A204.1 (cell line): ENCODE data around the gene EPHA1.
"Not testable (repeated sequence)": the region's sequence is repeated elsewhere in the genome, so short reads cannot be mapped to it uniquely, and the experiment has no call there.

ENCODE experiments used
- FAIRE-seq: peaks from 2 replicates; lab custom pipeline; 2012; peaks lifted over from hg19 to GRCh38; lab: Jason Lieb, UNC

Gene EPHA1

DNA sequence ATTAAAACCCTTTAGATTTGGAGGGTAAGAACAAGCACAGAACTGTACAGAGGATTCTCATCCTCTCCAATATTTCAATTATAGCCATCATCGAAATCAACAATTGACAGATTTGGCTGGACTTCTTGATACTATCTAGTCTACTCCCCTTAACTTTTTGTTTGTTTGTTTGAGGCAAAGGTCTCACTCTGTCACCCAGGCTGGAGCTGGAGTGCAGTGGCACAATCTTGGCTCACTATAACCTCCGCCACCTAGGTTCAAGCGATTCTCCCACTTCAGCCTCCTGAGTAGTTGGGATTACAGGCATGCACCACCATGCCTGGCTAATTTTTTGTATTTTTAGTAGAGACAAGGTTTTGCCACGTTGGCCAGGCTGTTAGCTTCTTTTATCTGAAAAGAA lies 6.4 kb downstream of the EPHA1 start:
- FAIRE-seq, result not testable (repeated sequence)

GRCh38 chr7:143401265-143401664 lies 7.4 kb downstream of the EPHA1 start:
- no peak for FAIRE-seq

GRCh38 chr7:143399642-143400041 lies 9.0 kb downstream of the EPHA1 start:
- no peak for FAIRE-seq

DNA sequence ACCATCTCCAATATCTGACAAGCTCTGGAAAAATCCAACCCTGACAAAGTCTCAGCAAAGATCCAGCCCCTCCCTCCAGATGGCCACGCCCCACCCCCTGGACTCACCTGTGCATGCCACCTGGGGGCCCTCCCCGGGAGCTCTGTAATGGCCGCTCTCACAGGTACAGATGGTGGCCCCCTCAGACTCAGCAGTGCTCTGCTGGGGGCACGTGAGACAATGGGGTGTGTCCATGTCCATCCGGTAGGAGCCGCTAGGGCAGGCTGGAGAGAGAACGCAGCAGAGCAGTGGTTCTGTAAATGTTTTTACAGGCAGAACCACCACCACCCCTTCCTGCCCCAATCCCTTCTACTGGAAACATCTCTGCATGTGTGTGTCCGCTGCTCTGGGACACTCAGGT lies 9.5 kb downstream of the EPHA1 start:
- no peak for FAIRE-seq

GRCh38 chr7:143398616-143399015 lies 10.0 kb downstream of the EPHA1 start:
- FAIRE-seq, result no peak

- no peak for FAIRE-seq
Measured at GRCh38 chr7:143397710-143398530, 10.7 kb downstream of the EPHA1 start.

DNA sequence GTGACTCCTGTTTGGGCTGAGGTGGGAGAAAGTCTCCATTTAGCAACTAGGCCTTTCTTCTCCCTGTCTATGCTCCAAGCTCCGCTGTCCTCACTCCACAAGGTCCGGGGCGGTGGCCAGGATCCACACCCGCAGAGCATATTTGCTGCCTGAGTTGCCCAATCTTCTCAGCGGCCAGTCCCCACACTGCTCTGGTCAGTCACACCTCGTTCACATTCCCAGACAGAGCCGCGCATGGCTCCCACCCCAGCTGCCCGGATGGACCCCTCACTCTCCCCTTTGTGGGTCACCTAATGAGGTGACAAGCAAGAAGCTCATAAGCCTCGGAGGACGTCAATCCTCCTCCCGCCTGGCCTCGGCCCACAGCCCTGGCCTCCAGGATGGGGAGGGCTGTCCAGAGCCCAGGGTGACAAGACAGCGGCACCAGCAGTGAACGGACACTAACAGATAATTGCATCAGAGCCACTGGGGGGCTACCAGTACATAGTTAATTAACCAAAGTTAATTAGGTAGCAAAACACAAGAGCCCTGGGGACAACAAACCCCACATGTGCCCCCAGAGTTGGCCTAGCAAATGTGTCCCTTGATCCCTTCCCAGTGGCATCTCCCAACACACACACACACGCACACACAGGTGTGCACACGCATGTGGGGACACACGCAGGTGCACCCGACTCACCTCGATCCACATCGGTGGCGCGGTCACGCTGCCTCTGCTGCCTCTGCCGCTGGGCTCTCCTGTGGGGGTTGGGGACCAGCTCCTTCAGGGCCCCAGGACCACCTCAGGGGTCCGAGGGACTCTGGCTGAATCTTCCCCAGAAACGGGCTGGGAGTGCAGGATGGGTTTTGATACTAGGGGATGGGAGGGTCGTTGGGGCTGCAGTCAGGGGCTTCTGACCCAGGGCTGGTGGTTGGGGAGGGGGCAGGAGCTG lies 11.8 kb downstream of the EPHA1 start:
- FAIRE-seq, result no peak

- FAIRE-seq, result no peak
Measured at GRCh38 chr7:143396182-143396581, 12.5 kb downstream of the EPHA1 start.

GRCh38 chr7:143395187-143396149 lies 13.2 kb downstream of the EPHA1 start:
- no peak for FAIRE-seq

DNA sequence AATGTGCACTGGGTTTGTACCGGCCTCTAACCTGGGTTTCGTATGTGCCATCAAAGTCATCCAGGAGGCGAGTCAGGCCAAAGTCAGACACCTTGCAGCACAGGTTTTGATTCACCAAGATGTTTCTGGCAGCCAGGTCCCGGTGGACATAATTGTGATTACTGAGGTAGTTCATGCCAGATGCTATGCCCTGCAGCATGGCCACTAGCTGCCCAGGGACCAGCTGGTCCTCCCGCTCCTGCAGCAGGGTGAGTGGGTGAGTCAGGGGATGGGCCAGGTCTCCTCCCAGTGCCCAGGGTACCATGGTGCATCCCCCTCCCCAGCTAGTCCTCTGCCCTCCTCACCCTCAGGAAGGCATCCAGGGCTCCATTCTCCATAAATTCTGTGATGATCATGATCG lies 13.9 kb downstream of the EPHA1 start:
- FAIRE-seq, result no peak

DNA sequence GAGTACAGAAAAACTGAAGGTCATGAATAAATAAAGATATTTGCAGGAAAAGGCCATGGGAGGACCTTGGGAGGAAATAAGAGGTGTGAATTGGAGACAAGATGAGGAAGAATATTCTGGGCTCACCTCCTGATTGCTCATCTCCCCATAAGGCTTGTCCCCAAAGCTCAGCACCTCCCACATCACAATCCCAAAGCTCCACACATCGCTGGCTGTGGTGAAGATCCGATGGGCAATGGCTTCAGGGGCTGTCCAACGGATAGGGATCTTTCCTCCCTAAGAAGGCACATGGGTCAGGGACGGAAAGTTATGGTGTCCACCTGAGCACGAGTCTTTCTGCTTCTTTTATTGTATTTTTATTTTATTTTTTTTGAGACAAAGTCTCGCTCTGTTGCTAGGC lies 14.6 kb downstream of the EPHA1 start:
- no peak for FAIRE-seq

DNA sequence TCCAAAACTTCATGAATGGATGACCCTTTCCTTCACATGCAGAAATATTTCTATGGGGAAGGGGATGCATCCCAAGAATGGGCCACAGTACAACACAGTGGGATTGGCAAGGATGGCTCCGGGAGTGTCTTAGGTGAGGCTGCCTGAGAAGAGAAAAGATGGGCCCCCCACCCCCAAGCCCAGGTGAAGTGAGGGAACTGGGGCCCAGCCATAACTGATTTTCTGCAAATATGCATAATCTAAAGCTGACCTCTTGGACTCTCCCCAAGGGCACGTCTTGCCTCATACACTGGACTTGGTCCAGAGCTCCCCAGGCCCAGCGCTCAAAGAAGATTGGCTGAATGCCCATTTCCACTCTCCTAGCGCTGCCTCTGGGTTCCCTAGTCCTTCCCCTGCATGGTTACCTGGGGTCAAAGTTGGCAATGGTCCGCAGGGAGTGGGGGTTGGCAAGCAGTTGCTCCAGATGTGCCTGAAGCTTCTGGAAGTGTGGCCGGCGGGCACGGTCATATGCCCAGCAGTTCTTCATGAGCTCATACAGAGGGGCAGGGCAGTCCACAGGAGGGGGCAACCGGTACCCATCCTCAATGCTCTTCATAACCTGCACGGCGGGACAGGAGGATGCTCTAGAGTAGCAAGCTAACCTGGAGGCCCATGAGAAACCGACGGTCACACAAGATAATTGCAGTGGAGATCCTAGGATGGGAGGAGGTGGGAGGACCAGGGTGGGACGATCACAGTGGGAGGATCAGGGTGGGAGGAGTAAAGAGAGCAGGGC lies 15.2 kb downstream of the EPHA1 start:
- no peak for FAIRE-seq

DNA sequence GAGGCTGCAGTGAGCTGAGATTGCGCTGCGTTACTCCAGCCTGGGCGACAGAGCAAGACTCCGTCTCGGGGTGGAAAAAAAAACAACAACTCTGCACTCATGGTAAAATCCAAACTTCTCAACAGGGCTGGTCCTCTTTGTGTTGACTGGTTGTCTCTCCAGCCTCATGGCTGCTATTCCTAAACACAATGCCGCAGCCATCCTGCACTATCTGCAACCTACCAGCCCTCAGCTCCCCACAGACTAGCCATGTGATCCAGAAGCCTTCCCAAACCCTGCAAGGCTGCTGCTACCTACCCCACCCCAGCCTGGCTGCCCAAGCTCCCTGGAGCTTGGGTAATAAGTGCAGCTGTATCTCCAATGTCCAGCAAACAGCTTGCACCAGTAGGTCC lies 15.8 kb downstream of the EPHA1 start:
- FAIRE-seq, result no peak

DNA sequence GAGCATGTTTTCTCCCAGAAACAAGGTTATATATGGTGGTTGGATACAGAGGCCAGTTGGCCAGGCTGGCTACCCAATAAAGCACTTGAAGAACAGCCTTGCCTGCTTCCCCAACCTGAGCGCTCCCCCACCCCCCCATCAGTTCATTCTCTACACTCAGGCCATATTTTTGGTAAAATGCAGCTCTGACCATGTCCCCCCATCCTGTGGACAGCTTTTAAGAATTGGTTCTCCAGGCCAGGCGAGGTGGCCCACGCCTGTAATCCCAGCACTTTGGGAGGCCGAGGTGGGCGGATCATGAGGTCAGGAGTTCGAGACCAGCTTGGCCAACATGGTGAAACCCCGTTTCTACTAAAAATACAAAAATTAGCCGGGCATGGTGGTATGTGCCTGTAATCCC lies 16.2 kb downstream of the EPHA1 start:
- not testable (repeated sequence) for FAIRE-seq

DNA sequence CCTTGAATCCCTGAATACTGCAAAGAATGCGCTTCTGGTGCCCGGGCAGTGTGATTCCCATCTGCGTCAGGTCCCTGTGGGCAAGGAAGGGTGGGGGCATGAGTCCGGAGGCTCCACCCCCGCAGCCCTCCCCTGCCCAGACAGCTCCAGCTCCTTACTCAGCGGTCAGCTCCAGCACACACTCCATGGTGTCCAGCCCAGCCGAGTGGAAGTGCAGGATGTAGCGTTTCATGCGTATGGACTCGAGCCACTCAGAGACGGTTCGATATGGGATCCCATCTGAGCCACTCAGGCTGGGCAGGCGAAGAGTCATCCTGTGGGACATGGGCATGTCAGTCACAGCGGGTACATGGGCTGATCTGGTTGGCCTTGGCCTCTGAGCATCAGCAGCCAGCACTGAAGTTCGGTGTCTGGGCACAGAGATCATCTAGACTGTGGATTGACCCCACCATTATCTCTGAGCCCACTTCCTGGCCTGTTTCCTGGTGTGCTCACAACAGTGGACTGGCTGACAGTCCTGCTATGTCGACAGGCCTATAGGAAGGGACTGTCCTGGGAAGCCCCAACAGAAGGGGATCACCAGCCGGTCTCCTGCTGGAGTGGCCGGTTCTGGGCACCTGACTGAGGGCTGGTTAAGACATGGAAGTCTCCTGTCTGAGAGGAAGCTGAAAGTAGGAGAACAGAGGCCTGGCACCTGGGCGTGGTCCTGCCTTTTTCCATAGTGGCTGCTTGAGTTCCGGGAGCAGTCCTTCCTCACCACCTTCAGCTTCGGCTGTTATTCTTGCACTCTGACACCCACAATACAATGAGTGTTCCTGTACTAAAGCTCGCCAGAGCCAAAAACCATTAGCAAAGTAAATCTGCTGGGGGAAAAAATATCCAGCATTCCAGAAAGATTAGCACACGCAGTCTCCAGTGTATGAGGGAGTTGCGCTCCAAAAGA lies 16.9 kb downstream of the EPHA1 start:
- no peak for FAIRE-seq

- no peak for FAIRE-seq
Measured at GRCh38 chr7:143390773-143391317, 17.8 kb downstream of the EPHA1 start.

GRCh38 chr7:143390104-143390772 lies 18.4 kb downstream of the EPHA1 start:
- FAIRE-seq, result no peak

- no peak for FAIRE-seq
Measured at GRCh38 chr7:143389316-143390103, 19.1 kb downstream of the EPHA1 start.
